Tibial nerve (tissue), 3 donors: Measurements from ENCODE around the gene LMNTD1.

Experiments
- POLR2A ChIP-seq, 2 donors: fragments of 450-650 bp; IDR thresholded peaks; one replicate each; pipeline ENCODE4 v1.6.1; 2017; ENCODE audit warnings: antibody characterized with exemption in 2 of 2, mild to moderate bottlenecking in 2 of 2, moderate library complexity in 2 of 2
- TF ChIP-seq, protein P1 (sequence below), 5 experiments: fragments of 200-600 bp in 3 of 5; fragments of 450-650 bp in 2 of 5; sonication (generic) in 3 of 5; IDR thresholded peaks; one replicate each; pipeline ENCODE4 v1.5.1; 2016 to 2019; ENCODE audit warnings: antibody characterized with exemption in 5 of 5, mild to moderate bottlenecking in 3 of 5, moderate library complexity in 2 of 5

DNA sequence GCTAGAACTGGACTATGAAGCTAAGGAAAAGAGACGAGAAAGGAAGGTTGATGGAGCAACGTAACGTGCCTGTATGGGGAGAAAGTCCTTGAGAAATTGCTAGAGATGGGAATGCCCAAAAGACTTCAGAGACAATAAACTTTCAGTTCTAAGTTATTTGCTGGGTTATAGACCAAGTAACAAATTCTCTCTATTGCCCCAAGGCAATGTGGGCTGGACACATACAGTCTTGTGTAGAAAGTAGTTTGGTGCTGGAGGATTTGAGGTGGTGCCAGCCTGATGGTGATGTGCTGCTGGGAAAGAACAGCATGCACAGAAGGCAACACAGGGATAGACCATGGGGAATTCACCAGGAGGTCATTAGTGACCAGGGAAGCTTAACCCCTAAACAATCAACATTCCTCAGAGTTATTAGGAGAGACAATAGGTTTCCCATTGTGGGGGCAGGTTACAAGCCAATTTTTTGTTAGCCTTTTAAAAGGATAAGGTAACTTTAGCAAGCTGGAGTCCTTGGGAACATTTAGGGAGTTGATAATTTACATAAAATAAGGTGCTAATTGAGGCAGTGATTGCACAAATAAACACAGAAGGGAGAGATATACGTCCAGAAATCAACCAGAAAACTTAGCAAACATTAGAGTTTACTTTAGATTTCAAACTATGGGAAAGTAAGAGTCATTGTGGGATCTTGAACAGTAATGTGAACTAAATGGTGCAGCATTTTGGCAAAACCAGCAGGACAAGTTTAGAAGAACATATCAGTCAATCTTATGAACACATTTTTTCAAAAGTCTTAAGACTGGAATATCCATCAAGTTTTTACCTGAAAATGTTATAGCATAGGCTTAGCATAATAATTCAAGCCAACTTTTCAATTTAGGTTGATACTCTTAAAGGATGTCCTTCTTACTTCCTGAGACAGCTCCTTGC lies 61.4 kb downstream of the LMNTD1 start:
- TF ChIP-seq, protein P1, sequence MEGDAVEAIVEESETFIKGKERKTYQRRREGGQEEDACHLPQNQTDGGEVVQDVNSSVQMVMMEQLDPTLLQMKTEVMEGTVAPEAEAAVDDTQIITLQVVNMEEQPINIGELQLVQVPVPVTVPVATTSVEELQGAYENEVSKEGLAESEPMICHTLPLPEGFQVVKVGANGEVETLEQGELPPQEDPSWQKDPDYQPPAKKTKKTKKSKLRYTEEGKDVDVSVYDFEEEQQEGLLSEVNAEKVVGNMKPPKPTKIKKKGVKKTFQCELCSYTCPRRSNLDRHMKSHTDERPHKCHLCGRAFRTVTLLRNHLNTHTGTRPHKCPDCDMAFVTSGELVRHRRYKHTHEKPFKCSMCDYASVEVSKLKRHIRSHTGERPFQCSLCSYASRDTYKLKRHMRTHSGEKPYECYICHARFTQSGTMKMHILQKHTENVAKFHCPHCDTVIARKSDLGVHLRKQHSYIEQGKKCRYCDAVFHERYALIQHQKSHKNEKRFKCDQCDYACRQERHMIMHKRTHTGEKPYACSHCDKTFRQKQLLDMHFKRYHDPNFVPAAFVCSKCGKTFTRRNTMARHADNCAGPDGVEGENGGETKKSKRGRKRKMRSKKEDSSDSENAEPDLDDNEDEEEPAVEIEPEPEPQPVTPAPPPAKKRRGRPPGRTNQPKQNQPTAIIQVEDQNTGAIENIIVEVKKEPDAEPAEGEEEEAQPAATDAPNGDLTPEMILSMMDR (IDR thresholded peaks at IDR 0.05): no peak
- TF ChIP-seq POLR2A (IDR thresholded peaks at IDR 0.05): no peak
